ENCODE results near the gene TRIM17.

DNA sequence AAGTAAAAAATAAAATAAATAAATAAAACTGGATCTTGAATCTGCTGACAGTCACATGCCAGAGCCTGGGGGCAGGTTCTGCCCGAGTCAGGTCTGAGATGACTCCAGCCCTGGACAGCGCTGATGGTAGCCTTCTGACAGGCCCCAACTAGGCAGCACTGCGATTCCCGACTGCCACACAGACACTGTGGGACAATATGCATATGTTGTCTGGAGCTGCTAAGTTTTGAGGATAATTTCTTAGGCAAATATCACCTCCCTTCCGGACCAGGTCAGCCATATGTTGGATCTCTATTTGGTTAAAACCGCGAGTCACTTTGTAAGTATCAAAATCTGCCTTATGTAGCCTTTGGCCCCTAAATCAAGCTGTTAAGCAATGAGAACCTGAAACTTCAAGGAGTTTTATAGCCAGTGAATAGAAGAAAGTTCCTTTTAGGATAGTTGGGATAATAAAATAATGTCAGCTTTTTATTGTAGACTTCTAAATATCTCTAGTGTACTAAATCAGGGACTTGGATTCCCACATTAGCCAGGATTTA, 20.8 kb upstream of the TRIM17 start:
- TF ChIP-seq YY1 (IDR thresholded peaks at IDR 0.05; ENCODE audit: low read depth), result no peak
- TF ChIP-seq, protein P1, sequence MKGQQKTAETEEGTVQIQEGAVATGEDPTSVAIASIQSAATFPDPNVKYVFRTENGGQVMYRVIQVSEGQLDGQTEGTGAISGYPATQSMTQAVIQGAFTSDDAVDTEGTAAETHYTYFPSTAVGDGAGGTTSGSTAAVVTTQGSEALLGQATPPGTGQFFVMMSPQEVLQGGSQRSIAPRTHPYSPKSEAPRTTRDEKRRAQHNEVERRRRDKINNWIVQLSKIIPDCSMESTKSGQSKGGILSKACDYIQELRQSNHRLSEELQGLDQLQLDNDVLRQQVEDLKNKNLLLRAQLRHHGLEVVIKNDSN (IDR thresholded peaks at IDR 0.05), result no peak
- TF ChIP-seq, protein P2, sequence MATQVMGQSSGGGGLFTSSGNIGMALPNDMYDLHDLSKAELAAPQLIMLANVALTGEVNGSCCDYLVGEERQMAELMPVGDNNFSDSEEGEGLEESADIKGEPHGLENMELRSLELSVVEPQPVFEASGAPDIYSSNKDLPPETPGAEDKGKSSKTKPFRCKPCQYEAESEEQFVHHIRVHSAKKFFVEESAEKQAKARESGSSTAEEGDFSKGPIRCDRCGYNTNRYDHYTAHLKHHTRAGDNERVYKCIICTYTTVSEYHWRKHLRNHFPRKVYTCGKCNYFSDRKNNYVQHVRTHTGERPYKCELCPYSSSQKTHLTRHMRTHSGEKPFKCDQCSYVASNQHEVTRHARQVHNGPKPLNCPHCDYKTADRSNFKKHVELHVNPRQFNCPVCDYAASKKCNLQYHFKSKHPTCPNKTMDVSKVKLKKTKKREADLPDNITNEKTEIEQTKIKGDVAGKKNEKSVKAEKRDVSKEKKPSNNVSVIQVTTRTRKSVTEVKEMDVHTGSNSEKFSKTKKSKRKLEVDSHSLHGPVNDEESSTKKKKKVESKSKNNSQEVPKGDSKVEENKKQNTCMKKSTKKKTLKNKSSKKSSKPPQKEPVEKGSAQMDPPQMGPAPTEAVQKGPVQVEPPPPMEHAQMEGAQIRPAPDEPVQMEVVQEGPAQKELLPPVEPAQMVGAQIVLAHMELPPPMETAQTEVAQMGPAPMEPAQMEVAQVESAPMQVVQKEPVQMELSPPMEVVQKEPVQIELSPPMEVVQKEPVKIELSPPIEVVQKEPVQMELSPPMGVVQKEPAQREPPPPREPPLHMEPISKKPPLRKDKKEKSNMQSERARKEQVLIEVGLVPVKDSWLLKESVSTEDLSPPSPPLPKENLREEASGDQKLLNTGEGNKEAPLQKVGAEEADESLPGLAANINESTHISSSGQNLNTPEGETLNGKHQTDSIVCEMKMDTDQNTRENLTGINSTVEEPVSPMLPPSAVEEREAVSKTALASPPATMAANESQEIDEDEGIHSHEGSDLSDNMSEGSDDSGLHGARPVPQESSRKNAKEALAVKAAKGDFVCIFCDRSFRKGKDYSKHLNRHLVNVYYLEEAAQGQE (IDR thresholded peaks at IDR 0.05; ENCODE audit: low read depth), result no peak
- TF ChIP-seq RAD21 (IDR thresholded peaks at IDR 0.05; ENCODE audit: low read depth), result no peak
